Liver (tissue), 3 donors: ENCODE measurements around the gene AKR1C1.

Experiments used
- CTCF ChIP-seq: fragments of 150-350 bp; IDR thresholded peaks from 2 replicates; pipeline ENCODE4 v1.5.1; 2017; ENCODE audit warnings: improper control_type of control experiment, low read depth, low read length; ENCODE audit not compliant: missing input control
- EGR1 ChIP-seq, 2 donors: IDR thresholded peaks; 2 replicates each; pipeline ENCODE4 v1.6.1; 2016 to 2018; ENCODE audit warnings: antibody characterized with exemption in 2 of 2, low read depth in 2 of 2
- JUND ChIP-seq, 2 donors: IDR thresholded peaks; 2 replicates each; pipeline ENCODE4 v1.6.1; 2016; ENCODE audit warnings: antibody characterized with exemption in 2 of 2
- MAX ChIP-seq: IDR thresholded peaks from 2 replicates; pipeline ENCODE4 v1.6.1; 2016; ENCODE audit warnings: antibody characterized with exemption
- NR2F2 ChIP-seq: IDR thresholded peaks from 2 replicates; pipeline ENCODE4 v1.6.1; 2016; ENCODE audit warnings: antibody characterized with exemption
- RAD21 ChIP-seq, 2 donors: IDR thresholded peaks; 2 replicates each; pipeline ENCODE4 v1.6.1; 2016; ENCODE audit warnings: antibody characterized with exemption in 2 of 2, mild to moderate bottlenecking in 2 of 2
- REST ChIP-seq: IDR thresholded peaks from 2 replicates; pipeline ENCODE4 v1.6.1; 2016; ENCODE audit warnings: antibody characterized with exemption, mild to moderate bottlenecking
- SP1 ChIP-seq: IDR thresholded peaks from 2 replicates; pipeline ENCODE4 v1.6.1; 2018; ENCODE audit warnings: antibody characterized with exemption, mild to moderate bottlenecking
- TAF1 ChIP-seq: conservative IDR thresholded peaks from 2 replicates; pipeline ENCODE4 v1.6.1; 2016; ENCODE audit warnings: antibody characterized with exemption, mild to moderate bottlenecking
- YY1 ChIP-seq: IDR thresholded peaks from 2 replicates; pipeline ENCODE4 v1.6.1; 2016; ENCODE audit warnings: antibody characterized with exemption, mild to moderate bottlenecking
- ZBTB33 ChIP-seq: IDR thresholded peaks from 2 replicates; pipeline ENCODE4 v1.6.1; 2016; ENCODE audit warnings: antibody characterized with exemption
- donor health status: healthy.
- donor health status: healthy.

- TF ChIP-seq TAF1, result no peak
- no peak for TF ChIP-seq CTCF
- TF ChIP-seq SP1, result no peak
- no peak for TF ChIP-seq MAX
- no peak for TF ChIP-seq REST
- TF ChIP-seq RAD21 (IDR thresholded peaks at IDR 0.05), result peak in 1 of 2 donors; percentile 27
- TF ChIP-seq JUND (IDR thresholded peaks at IDR 0.05), result no peak
- TF ChIP-seq YY1, result peak; percentile 28
- no peak for TF ChIP-seq ZBTB33
- TF ChIP-seq NR2F2, result no peak
- TF ChIP-seq EGR1 (IDR thresholded peaks at IDR 0.05; ENCODE audit: low read depth in 2 of 2), result peak in 1 of 2 donors; percentile 3
Measured at GRCh38 chr10:4984971-4985594, 21.9 kb downstream of the AKR1C1 start.
